Measurements from ENCODE around the gene HOXA2. TPM values are rescaled to one million over a fixed set of nuclear protein-coding genes. Genes with fewer than 3 reads are reported as not detected.

HOXA2 gene
- total and polyA plus RNA-seq, 5 donors from 2014 or later: 0.11 to 0.31 TPM; not detected in 3

- peaks cover 0 to 4% (median 0%) of the 10 kb centered on the region in 7 donors for H3K9me3 Mint-ChIP-seq
- ATAC-seq (ENCODE audit: low read depth in 2 of 2): no peak
These were observed 28.9 kb upstream of the HOXA2 start for GRCh38 chr7:27131390-27131819.

DNA sequence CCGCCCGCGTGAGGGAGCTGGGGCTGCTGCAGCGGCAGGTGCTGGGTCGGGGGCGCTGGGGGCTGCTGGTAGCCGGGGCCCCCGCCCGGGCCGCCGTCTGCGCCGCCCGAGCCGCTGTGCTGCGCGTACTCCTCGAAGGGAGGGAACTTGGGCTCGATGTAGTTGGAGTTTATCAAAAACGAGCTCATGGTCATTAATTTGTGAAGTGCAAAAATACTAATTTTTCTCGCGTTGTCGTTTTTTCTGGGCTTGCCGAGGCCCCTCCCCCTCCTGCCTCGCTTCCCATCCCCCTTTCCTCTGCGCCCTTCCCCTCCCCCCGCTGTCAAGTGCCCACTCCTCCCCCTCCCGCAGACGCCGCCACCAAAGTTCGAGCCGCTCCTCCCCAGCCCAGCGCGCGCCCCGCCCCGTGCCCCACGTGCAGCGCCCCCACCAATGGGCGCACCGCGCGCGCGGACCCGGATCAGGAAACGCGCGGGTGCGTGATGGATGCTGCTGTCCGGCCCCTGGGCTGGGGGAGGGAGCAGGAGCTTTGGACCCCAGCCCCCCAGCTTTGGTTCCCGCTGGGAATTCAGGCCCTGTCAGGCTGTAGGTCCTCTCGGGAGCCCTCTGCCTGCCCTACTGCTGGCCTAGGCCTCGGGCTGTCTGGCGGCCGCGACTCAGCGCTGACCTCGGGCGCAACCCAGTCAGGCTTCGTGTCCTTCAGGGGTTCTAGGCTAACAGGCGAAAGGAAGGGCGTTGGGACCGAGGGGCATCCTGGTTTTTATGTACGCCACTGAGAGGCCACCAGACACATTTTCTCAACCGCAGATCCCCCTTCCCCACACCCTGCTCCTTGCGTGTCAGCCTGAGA lies 28.3 kb upstream of the HOXA2 start, which contains the start of gene HOXA4:
Gene HOXA4 (minus strand): TSS at position 218 of the 850 bp plus-strand sequence. CDS start 24 bp downstream, at position 194.
- Histone ChIP-seq H3K4me1 (ENCODE audit: control insufficient read depth, insufficient read depth, low read length, poor library complexity, severe bottlenecking) (peaks cover 3% of the 10 kb centered on the region), H3K9me3 (ENCODE audit: control insufficient read depth in 2 of 2, low read length in 2 of 2) (no peaks in the 10 kb centered on the region), H3K27me3 (ENCODE audit: control insufficient read depth, insufficient read depth, low read length) (peaks cover 35% of the 10 kb centered on the region), H3K27ac (ENCODE audit: insufficient read depth, low read length, poor library complexity, severe bottlenecking) (peak within 1 kb of the TSS; percentile 53), H3K36me3 (ENCODE audit: control insufficient read depth, insufficient read depth, low read length) (no peaks in the 10 kb centered on the region), H3K4me3 (ENCODE audit: low read depth, low read length) (peak within 1 kb of the TSS; percentile 43)
- Mint-ChIP-seq H3K9me3 (peaks cover 0 to 4% (median 0%) of the 10 kb centered on the region in 7 donors), H3K27me3 (peaks cover 66% of the 10 kb centered on the region), H3K36me3 (no peaks in the 10 kb centered on the region), H3K4me3 (peak within 1 kb of the TSS; percentile 49 to 90 (median 72)), H3K27ac (peak within 1 kb of the TSS in 1 of 3 donors; percentile 78), H3K4me1 (peaks cover 0 to 7% (median 0%) of the 10 kb centered on the region in 4 donors)
- peak; percentile 78 to 93 for ATAC-seq (ENCODE audit: low read depth in 2 of 2)
- peak; percentile 64 to 77 (median 75) for DNase-seq

More at GRCh38 chr7:27131390-27131819, 28.9 kb upstream of the HOXA2 start:
- Histone ChIP-seq H3K4me1 (ENCODE audit: control insufficient read depth, insufficient read depth, low read length, poor library complexity, severe bottlenecking) (peaks cover 3% of the 10 kb centered on the region), H3K27me3 (ENCODE audit: control insufficient read depth, insufficient read depth, low read length) (peaks cover 41% of the 10 kb centered on the region), H3K27ac (ENCODE audit: insufficient read depth, low read length, poor library complexity, severe bottlenecking) (no peak overlapping the region), H3K4me3 (ENCODE audit: low read depth, low read length) (peak overlapping the region; percentile 43), H3K9me3 (ENCODE audit: control insufficient read depth in 2 of 2, low read length in 2 of 2) (no peaks in the 10 kb centered on the region), H3K36me3 (ENCODE audit: control insufficient read depth, insufficient read depth, low read length) (no peaks in the 10 kb centered on the region)
- Mint-ChIP-seq H3K27me3 (peaks cover 66% of the 10 kb centered on the region), H3K36me3 (no peaks in the 10 kb centered on the region), H3K4me3 (peak overlapping the region; percentile 49 to 90 (median 70)), H3K4me1 (peaks cover 0 to 7% (median 0%) of the 10 kb centered on the region in 4 donors), H3K27ac (no peak overlapping the region)
- DNase-seq: no peak

DNA sequence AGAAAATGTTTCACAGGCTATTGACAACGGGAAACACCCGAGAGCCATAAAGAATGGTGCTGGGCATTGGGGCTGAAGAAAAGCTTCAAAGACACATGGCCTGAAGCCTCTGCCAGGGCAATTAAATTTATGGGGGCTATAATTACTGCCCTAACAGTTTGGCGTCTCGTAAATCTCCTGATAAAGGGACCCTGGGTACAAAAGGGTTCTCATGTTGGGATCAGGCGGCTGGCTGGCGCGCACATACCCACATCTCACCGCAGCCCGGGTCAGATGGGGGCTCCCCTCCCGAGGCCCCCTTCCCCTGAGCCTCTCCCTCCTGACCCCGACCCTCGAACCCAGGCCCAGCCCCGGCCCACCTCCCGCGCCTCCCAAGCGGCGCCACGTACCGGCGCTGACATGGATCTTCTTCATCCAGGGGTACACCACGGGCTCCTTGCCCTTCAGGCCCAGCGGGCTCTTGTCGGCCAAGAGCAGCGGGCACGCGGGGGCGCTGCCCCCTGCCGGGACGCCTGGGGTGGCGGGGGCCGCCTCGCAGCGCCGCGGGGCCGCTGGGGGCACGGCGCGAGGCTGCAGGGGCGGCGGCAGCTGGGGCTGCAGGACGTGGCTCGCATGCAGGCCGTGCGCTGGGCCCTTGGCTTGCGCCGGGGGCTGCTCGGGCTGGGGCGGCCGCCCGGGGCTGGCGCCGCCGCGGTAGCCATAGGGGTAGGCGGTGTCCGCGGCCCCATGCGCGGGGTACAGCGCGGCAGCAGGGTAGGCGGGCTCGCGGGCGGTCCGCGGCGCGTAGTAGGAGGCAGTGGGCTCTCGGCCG lies 27.5 kb upstream of the HOXA2 start:
- H3K27me3 Mint-ChIP-seq: peaks cover 66% of the 10 kb centered on the region
- H3K4me1 ChIP-seq (ENCODE audit: control insufficient read depth, insufficient read depth, low read length, poor library complexity, severe bottlenecking): peaks cover 3% of the 10 kb centered on the region
- ATAC-seq (ENCODE audit: low read depth in 2 of 2) (peak in 1 of 2 donors; percentile 7), DNase-seq (no peak)
- H3K4me1 Mint-ChIP-seq: peaks cover 0 to 7% (median 0%) of the 10 kb centered on the region in 4 donors
- H3K27me3 ChIP-seq (ENCODE audit: control insufficient read depth, insufficient read depth, low read length): peaks cover 29% of the 10 kb centered on the region
- peaks cover 0 to 4% (median 0%) of the 10 kb centered on the region in 7 donors for H3K9me3 Mint-ChIP-seq
- H3K9me3 ChIP-seq (ENCODE audit: control insufficient read depth in 2 of 2, low read length in 2 of 2): no peaks in the 10 kb centered on the region
- H3K4me3 Mint-ChIP-seq: peak overlapping the region in 3 of 4 donors; percentile 23 to 77 (median 61)
- H3K36me3 ChIP-seq (ENCODE audit: control insufficient read depth, insufficient read depth, low read length): no peaks in the 10 kb centered on the region
- H3K27ac ChIP-seq (ENCODE audit: insufficient read depth, low read length, poor library complexity, severe bottlenecking): no peak overlapping the region
- no peaks in the 10 kb centered on the region for H3K36me3 Mint-ChIP-seq
- H3K27ac Mint-ChIP-seq: no peak overlapping the region
- no peak overlapping the region for H3K4me3 ChIP-seq (ENCODE audit: low read depth, low read length)

- peak overlapping the region in 1 of 3 donors; percentile 80 for H3K27ac Mint-ChIP-seq
- H3K4me3 Mint-ChIP-seq: peak overlapping the region; percentile 23 to 77 (median 62)
- no peaks in the 10 kb centered on the region for H3K9me3 ChIP-seq (ENCODE audit: control insufficient read depth in 2 of 2, low read length in 2 of 2)
- no peak overlapping the region for H3K4me3 ChIP-seq (ENCODE audit: low read depth, low read length)
- peaks cover 63% of the 10 kb centered on the region for H3K27me3 Mint-ChIP-seq
- no peaks in the 10 kb centered on the region for H3K36me3 ChIP-seq (ENCODE audit: control insufficient read depth, insufficient read depth, low read length)
- peaks cover 0 to 7% (median 0%) of the 10 kb centered on the region in 4 donors for H3K4me1 Mint-ChIP-seq
- H3K4me1 ChIP-seq (ENCODE audit: control insufficient read depth, insufficient read depth, low read length, poor library complexity, severe bottlenecking): peaks cover 3% of the 10 kb centered on the region
- H3K9me3 Mint-ChIP-seq: peaks cover 0 to 4% (median 0%) of the 10 kb centered on the region in 7 donors
- H3K27ac ChIP-seq (ENCODE audit: insufficient read depth, low read length, poor library complexity, severe bottlenecking): no peak overlapping the region
- no peaks in the 10 kb centered on the region for H3K36me3 Mint-ChIP-seq
- peaks cover 24% of the 10 kb centered on the region for H3K27me3 ChIP-seq (ENCODE audit: control insufficient read depth, insufficient read depth, low read length)
- ATAC-seq (ENCODE audit: low read depth in 2 of 2): no peak
- no peak for DNase-seq
These were observed 26.6 kb upstream of the HOXA2 start for GRCh38 chr7:27128776-27129728.

DNA sequence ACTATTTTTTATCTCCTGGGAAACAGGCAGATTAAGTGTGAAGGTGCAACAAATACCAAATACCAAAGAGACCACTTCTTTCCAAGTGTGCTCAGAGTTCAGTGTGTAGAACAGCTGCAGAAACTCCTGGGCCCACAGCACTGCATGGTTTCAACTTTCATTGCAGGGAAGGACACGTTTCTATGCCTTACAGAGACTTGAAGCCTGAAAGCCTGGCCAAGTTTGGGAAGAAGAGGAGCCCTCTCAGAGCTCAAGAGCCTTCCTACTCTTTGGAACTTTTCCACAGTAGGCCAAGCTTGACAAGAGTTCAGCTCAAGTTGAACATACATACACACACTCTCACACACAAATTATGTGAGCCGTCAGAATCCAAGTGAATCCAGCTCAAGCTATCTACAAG lies 25.6 kb upstream of the HOXA2 start:
- H3K27ac Mint-ChIP-seq: no peak overlapping the region
- H3K4me3 Mint-ChIP-seq: peak overlapping the region in 1 of 4 donors; percentile 11

DNA sequence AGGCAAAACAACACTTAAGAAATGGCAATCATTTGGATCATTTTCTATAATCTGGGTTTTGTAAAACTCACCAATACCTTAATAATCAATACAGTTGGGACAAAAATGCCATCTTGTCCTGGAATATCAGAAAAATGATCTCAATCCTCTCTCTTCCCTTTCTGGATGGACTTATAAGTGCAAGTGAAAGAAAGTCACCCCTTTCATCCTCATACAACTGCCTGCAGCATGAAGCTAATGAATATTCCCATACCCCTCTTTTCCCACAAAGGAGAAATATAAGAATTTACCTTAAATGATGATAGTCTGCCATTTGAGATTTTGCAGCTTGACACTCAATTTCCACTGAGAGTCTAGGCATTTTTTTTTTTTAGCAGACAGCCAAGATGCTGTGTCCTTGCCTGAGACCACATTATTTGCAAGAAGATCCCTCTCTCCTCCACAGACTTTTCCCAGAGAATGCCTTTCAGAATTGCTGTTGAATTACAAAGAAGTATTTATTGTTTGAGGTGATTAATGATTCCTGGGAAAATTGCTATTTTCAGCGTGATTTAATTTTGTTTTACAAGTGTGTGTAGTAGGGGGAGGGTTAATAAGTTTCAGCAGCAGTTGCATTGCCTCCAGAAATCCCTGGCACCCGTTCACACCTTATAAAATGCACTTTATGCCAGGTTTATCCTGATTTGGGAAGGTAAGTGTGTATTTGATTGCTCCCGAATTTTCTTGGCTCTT lies 24.3 kb upstream of the HOXA2 start:
- ATAC-seq (ENCODE audit: low read depth in 2 of 2): no peak
- Histone ChIP-seq H3K27ac (ENCODE audit: insufficient read depth, low read length, poor library complexity, severe bottlenecking) (no peak overlapping the region), H3K27me3 (ENCODE audit: control insufficient read depth, insufficient read depth, low read length) (peaks cover 17% of the 10 kb centered on the region), H3K9me3 (ENCODE audit: control insufficient read depth in 2 of 2, low read length in 2 of 2) (no peaks in the 10 kb centered on the region), H3K36me3 (ENCODE audit: control insufficient read depth, insufficient read depth, low read length) (no peaks in the 10 kb centered on the region), H3K4me3 (ENCODE audit: low read depth, low read length) (no peak overlapping the region), H3K4me1 (ENCODE audit: control insufficient read depth, insufficient read depth, low read length, poor library complexity, severe bottlenecking) (peaks cover 3% of the 10 kb centered on the region)
- peaks cover 0 to 7% (median 0%) of the 10 kb centered on the region in 4 donors for H3K4me1 Mint-ChIP-seq
- H3K4me3 Mint-ChIP-seq: no peak overlapping the region
- no peak for DNase-seq
- no peaks in the 10 kb centered on the region for H3K36me3 Mint-ChIP-seq
- peaks cover 47% of the 10 kb centered on the region for H3K27me3 Mint-ChIP-seq
- no peak overlapping the region for H3K27ac Mint-ChIP-seq
- peaks cover 0 to 2% (median 0%) of the 10 kb centered on the region in 7 donors for H3K9me3 Mint-ChIP-seq

More for the DNA sequence above, 25.6 kb upstream of the HOXA2 start:
- ATAC-seq (ENCODE audit: low read depth in 2 of 2) (no peak), DNase-seq (no peak)
- Mint-ChIP-seq H3K27me3 (peaks cover 54% of the 10 kb centered on the region), H3K9me3 (peaks cover 0 to 4% (median 0%) of the 10 kb centered on the region in 7 donors), H3K36me3 (no peaks in the 10 kb centered on the region), H3K4me1 (peaks cover 0 to 7% (median 0%) of the 10 kb centered on the region in 4 donors)
- Histone ChIP-seq H3K36me3 (ENCODE audit: control insufficient read depth, insufficient read depth, low read length) (no peaks in the 10 kb centered on the region), H3K9me3 (ENCODE audit: control insufficient read depth in 2 of 2, low read length in 2 of 2) (no peaks in the 10 kb centered on the region), H3K4me1 (ENCODE audit: control insufficient read depth, insufficient read depth, low read length, poor library complexity, severe bottlenecking) (peaks cover 3% of the 10 kb centered on the region), H3K27ac (ENCODE audit: insufficient read depth, low read length, poor library complexity, severe bottlenecking) (no peak overlapping the region), H3K4me3 (ENCODE audit: low read depth, low read length) (no peak overlapping the region), H3K27me3 (ENCODE audit: control insufficient read depth, insufficient read depth, low read length) (peaks cover 24% of the 10 kb centered on the region)

Data from CD4-positive, CD25-positive, alpha-beta regulatory T cell (primary cell).